ENCODE results near the gene FGFBP1.
A peak's percentile ranks its signal among the peaks of the same experiment; 100 is the strongest.

Gene FGFBP1

GRCh38 chr4:15965325-15965724 is 26.8 kb upstream of the FGFBP1 start:
- no peak overlapping the region for H2AFZ ChIP-seq
- no peak for TF ChIP-seq CTCF (IDR thresholded peaks at IDR 0.05)
- no peaks in the 10 kb centered on the region for H3K36me3 ChIP-seq (ENCODE audit: control insufficient read depth, insufficient read depth, low read length)
- no peaks in the 10 kb centered on the region for H3K9me3 ChIP-seq (ENCODE audit: control insufficient read depth, low read length)
- no peak overlapping the region for H3K27ac ChIP-seq
- H3K4me1 ChIP-seq: no peaks in the 10 kb centered on the region
- H3K4me3 ChIP-seq (ENCODE audit: low read depth, low read length): no peak overlapping the region
- no peaks in the 10 kb centered on the region for H3K79me2 ChIP-seq
- H3K27me3 ChIP-seq (ENCODE audit: control insufficient read depth, insufficient read depth, low read length): no peaks in the 10 kb centered on the region
- H3K4me2 ChIP-seq (ENCODE audit: low read length): no peak overlapping the region
- no peak overlapping the region for H3K9ac ChIP-seq

GRCh38 chr4:15964159-15964558 is 25.6 kb upstream of the FGFBP1 start:
- no peak for TF ChIP-seq CTCF (IDR thresholded peaks at IDR 0.05)
- H3K9me3 ChIP-seq (ENCODE audit: control insufficient read depth, low read length): no peaks in the 10 kb centered on the region
- no peaks in the 10 kb centered on the region for H3K79me2 ChIP-seq
- no peaks in the 10 kb centered on the region for H3K27me3 ChIP-seq (ENCODE audit: control insufficient read depth, insufficient read depth, low read length)
- no peak overlapping the region for H3K4me2 ChIP-seq (ENCODE audit: low read length)
- H3K27ac ChIP-seq: no peak overlapping the region
- H3K9ac ChIP-seq: no peak overlapping the region
- H3K36me3 ChIP-seq (ENCODE audit: control insufficient read depth, insufficient read depth, low read length): no peaks in the 10 kb centered on the region
- H2AFZ ChIP-seq: no peak overlapping the region
- H3K4me3 ChIP-seq (ENCODE audit: low read depth, low read length): no peak overlapping the region
- no peaks in the 10 kb centered on the region for H3K4me1 ChIP-seq

GRCh38 chr4:15963576-15963975 is 25.0 kb upstream of the FGFBP1 start:
- Histone ChIP-seq H2AFZ (no peak overlapping the region), H3K36me3 (ENCODE audit: control insufficient read depth, insufficient read depth, low read length) (no peaks in the 10 kb centered on the region), H3K27ac (no peak overlapping the region), H3K79me2 (no peaks in the 10 kb centered on the region), H3K9ac (no peak overlapping the region), H3K4me1 (no peaks in the 10 kb centered on the region), H3K4me3 (ENCODE audit: low read depth, low read length) (no peak overlapping the region), H3K4me2 (ENCODE audit: low read length) (no peak overlapping the region), H3K27me3 (ENCODE audit: control insufficient read depth, insufficient read depth, low read length) (no peaks in the 10 kb centered on the region), H3K9me3 (ENCODE audit: control insufficient read depth, low read length) (no peaks in the 10 kb centered on the region)
- no peak for TF ChIP-seq CTCF (IDR thresholded peaks at IDR 0.05)

- no peak within 1 kb of the TSS for H3K4me3 ChIP-seq (ENCODE audit: low read depth, low read length)
- no peak within 1 kb of the TSS for H3K9ac ChIP-seq
- H3K27me3 ChIP-seq (ENCODE audit: control insufficient read depth, insufficient read depth, low read length): no peaks in the 10 kb centered on the region
- no peak within 1 kb of the TSS for H3K4me2 ChIP-seq (ENCODE audit: low read length)
- H2AFZ ChIP-seq: no peak within 1 kb of the TSS
- TF ChIP-seq CTCF (IDR thresholded peaks at IDR 0.05): peak; percentile 12
- H3K79me2 ChIP-seq: no peaks in the 10 kb centered on the region
- H3K9me3 ChIP-seq (ENCODE audit: control insufficient read depth, low read length): no peaks in the 10 kb centered on the region
- H3K36me3 ChIP-seq (ENCODE audit: control insufficient read depth, insufficient read depth, low read length): no peaks in the 10 kb centered on the region
- H3K4me1 ChIP-seq: no peaks in the 10 kb centered on the region
- no peak within 1 kb of the TSS for H3K27ac ChIP-seq
Measured at GRCh38 chr4:15963001-15963451, 24.5 kb upstream of the FGFBP1 start, which contains the start of gene FGFBP2. FGFBP2 (minus strand) TSS chr4:15963175; CDS start chr4:15963129, 46 bp downstream.

- Histone ChIP-seq H3K79me2 (no peaks in the 10 kb centered on the region), H3K9ac (no peak overlapping the region), H3K36me3 (ENCODE audit: control insufficient read depth, insufficient read depth, low read length) (no peaks in the 10 kb centered on the region), H3K9me3 (ENCODE audit: control insufficient read depth, low read length) (no peaks in the 10 kb centered on the region), H3K27me3 (ENCODE audit: control insufficient read depth, insufficient read depth, low read length) (no peaks in the 10 kb centered on the region), H3K4me3 (ENCODE audit: low read depth, low read length) (no peak overlapping the region), H3K4me2 (ENCODE audit: low read length) (no peak overlapping the region), H3K4me1 (no peaks in the 10 kb centered on the region), H3K27ac (no peak overlapping the region), H2AFZ (no peak overlapping the region)
- no peak for TF ChIP-seq CTCF (IDR thresholded peaks at IDR 0.05)
Measured at GRCh38 chr4:15961781-15962510, 23.4 kb upstream of the FGFBP1 start.
